Measurements from ENCODE around the gene MYO10. TPM values are rescaled to one million over a fixed set of nuclear protein-coding genes. Genes with fewer than 3 reads are reported as not detected.

MYO10 gene
- total RNA-seq, 1 experiment from 2014 or later = 89.8 TPM

DNA sequence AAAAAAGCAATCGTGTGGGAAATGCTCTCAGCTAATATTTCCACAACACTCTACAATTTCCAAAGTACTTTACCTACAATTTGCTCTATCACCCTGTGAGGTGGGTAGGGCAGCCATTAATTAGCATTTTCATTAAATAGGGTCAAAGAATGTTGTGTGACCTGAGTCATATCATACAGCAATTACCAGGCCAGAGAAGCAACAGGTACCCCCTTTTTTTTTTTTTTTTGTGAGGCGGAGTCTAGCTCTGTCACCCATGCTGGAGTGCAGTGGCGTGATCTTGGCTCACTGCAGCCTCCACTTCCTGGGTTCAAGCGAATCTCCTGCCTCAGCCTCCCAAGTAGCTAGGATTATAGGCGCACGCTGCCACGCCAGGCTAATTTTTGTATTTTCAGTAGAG, 210.5 kb downstream of the MYO10 start:
- POLR2A ChIA-PET = no interaction called here
- peaks cover 77% of the 10 kb centered on the region for H3K4me1 Mint-ChIP-seq
- TF ChIP-seq FOXP1 (CRISPR knock-in tag; IDR thresholded peaks at IDR 0.05; ENCODE audit: borderline replicate concordance) (no peak), ZNF532 (CRISPR knock-in tag; IDR thresholded peaks at IDR 0.05; ENCODE audit: borderline replicate concordance) (no peak), ATF1 (CRISPR knock-in tag; IDR thresholded peaks at IDR 0.05) (no peak), NFATC4 (CRISPR knock-in tag; IDR thresholded peaks at IDR 0.05) (no peak), SP1 (CRISPR knock-in tag; conservative IDR thresholded peaks at IDR 0.05) (no peak), EMX1 (CRISPR knock-in tag; IDR thresholded peaks at IDR 0.05) (no peak), NR3C1 (CRISPR knock-in tag; conservative IDR thresholded peaks at IDR 0.05; ENCODE audit: low read depth) (no peak), ZNF263 (CRISPR knock-in tag; IDR thresholded peaks at IDR 0.05; ENCODE audit: low read depth) (no peak), ESRRA (CRISPR knock-in tag; IDR thresholded peaks at IDR 0.05; ENCODE audit: borderline replicate concordance) (no peak), ZNF281 (CRISPR knock-in tag; IDR thresholded peaks at IDR 0.05) (no peak), FOXJ3 (CRISPR knock-in tag; IDR thresholded peaks at IDR 0.05; ENCODE audit: borderline replicate concordance) (no peak), ZNF416 (CRISPR knock-in tag; IDR thresholded peaks at IDR 0.05) (no peak), NFYB (CRISPR knock-in tag; conservative IDR thresholded peaks at IDR 0.05; ENCODE audit: low read depth) (no peak), ZNF425 (CRISPR knock-in tag; conservative IDR thresholded peaks at IDR 0.05) (no peak), ZBTB21 (CRISPR knock-in tag; IDR thresholded peaks at IDR 0.05; ENCODE audit: borderline replicate concordance) (no peak)
- TF ChIP-seq, protein P1, sequence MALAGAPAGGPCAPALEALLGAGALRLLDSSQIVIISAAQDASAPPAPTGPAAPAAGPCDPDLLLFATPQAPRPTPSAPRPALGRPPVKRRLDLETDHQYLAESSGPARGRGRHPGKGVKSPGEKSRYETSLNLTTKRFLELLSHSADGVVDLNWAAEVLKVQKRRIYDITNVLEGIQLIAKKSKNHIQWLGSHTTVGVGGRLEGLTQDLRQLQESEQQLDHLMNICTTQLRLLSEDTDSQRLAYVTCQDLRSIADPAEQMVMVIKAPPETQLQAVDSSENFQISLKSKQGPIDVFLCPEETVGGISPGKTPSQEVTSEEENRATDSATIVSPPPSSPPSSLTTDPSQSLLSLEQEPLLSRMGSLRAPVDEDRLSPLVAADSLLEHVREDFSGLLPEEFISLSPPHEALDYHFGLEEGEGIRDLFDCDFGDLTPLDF (CRISPR knock-in tag; IDR thresholded peaks at IDR 0.05) = no peak
- TF ChIP-seq, protein P2, sequence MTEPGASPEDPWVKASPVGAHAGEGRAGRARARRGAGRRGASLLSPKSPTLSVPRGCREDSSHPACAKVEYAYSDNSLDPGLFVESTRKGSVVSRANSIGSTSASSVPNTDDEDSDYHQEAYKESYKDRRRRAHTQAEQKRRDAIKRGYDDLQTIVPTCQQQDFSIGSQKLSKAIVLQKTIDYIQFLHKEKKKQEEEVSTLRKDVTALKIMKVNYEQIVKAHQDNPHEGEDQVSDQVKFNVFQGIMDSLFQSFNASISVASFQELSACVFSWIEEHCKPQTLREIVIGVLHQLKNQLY (CRISPR knock-in tag; IDR thresholded peaks at IDR 0.05) = no peak
- TF ChIP-seq, protein P3, sequence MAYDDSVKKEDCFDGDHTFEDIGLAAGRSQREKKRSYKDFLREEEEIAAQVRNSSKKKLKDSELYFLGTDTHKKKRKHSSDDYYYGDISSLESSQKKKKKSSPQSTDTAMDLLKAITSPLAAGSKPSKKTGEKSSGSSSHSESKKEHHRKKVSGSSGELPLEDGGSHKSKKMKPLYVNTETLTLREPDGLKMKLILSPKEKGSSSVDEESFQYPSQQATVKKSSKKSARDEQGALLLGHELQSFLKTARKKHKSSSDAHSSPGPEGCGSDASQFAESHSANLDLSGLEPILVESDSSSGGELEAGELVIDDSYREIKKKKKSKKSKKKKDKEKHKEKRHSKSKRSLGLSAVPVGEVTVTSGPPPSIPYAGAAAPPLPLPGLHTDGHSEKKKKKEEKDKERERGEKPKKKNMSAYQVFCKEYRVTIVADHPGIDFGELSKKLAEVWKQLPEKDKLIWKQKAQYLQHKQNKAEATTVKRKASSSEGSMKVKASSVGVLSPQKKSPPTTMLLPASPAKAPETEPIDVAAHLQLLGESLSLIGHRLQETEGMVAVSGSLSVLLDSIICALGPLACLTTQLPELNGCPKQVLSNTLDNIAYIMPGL (CRISPR knock-in tag; IDR thresholded peaks at IDR 0.05) = no peak
- H3K27me3 Mint-ChIP-seq (ENCODE audit: low read depth) = no peaks in the 10 kb centered on the region
- H3K36me3 Mint-ChIP-seq = peaks cover 32% of the 10 kb centered on the region
- ATAC-seq = no peak
- CTCF ChIA-PET = interaction anchor here (0.6 to 1.5 kb wide), 3 partner anchors 8 to 1711 kb away, joined by 3 to 4 read pairs (median 4); no protein-coding TSS in a partner anchor
- no peak for DNase-seq (ENCODE audit: low spot score)
- H3K27ac Mint-ChIP-seq = no peak overlapping the region
- peaks cover 13% of the 10 kb centered on the region for H3K9me3 Mint-ChIP-seq
- H3K4me3 Mint-ChIP-seq = no peak overlapping the region
